K562 treated with DMSO at 1 percent for 48 hours (cell line): ENCODE data around the gene AMMECR1. TPM values are rescaled to one million over a fixed set of nuclear protein-coding genes. Genes with fewer than 3 reads are reported as not detected.

Experiments
- total RNA-seq: library from RNA; unstranded; fragments of 300-600 nt; gene quantifications from 2 replicates; pipeline ENCODE4 v1.2.3, GENCODE V29; 2022; ENCODE audit warnings: low replicate concordance; ENCODE audit errors: extremely low read depth

Gene AMMECR1
- not detected in 2 replicates for total RNA-seq

GRCh38 chrX:110317820-110318663, at the start of gene AMMECR1:
Gene AMMECR1 (minus strand): TSS chrX:110318085. CDS start chrX:110318071, 14 bp downstream.

GRCh38 chrX:110358548-110358947, 40.7 kb upstream of the AMMECR1 start, which contains the start of gene RTL9:
Gene RTL9 (plus strand): TSS chrX:110358848. CDS start chrX:110450618, 91,770 bp downstream.

Other genes with a start within 250 kb of the AMMECR1 start
- not detected in 2 replicates for gene RTL9, start 40.8 kb upstream of the AMMECR1 start, total RNA-seq